IPS DF 6.9 (cell line): ENCODE results near the gene HEYL.

Experiments used
- DNase-seq: peaks from one replicate; pipeline ENCODE4 v3.0.0-alpha.2; 2013; ENCODE audit warnings: low read depth, low spot score
- H3K27ac ChIP-seq: one replicate; pipeline ENCODE4 v1.5.1; 2013; ENCODE audit warnings: low read length, control low read depth
- H3K27me3 ChIP-seq: 2 replicates; pipeline ENCODE4 v1.6.1; 2013; ENCODE audit warnings: mild to moderate bottlenecking, low read length; ENCODE audit not compliant: control insufficient read depth, insufficient read depth
- H3K36me3 ChIP-seq: 2 replicates; pipeline ENCODE4 v1.6.1; 2013; ENCODE audit warnings: low read length; ENCODE audit not compliant: control insufficient read depth, insufficient read depth
- H3K4me1 ChIP-seq: 2 replicates; pipeline ENCODE4 v1.6.1; 2013; ENCODE audit warnings: low read length; ENCODE audit not compliant: control insufficient read depth, insufficient read depth
- H3K4me3 ChIP-seq: 2 replicates; pipeline ENCODE4 v1.5.1; 2013; ENCODE audit warnings: mild to moderate bottlenecking, low read length
- H3K9me3 ChIP-seq: 2 replicates; pipeline ENCODE4 v1.6.1; 2013; ENCODE audit warnings: low read length, inconsistent platforms; ENCODE audit not compliant: control insufficient read depth, insufficient read depth
- WGBS: extraction: QIAGEN DNeasy Blood & Tissue Kit; methylation state at CpG from one replicate; pipeline ENCODE4 v1.1.7; 2013; ENCODE audit warnings: mixed read lengths, missing lambda C conversion rate; ENCODE audit not compliant: insufficient read length, insufficient coverage; 5-methylcytosine and 5-hydroxymethylcytosine counted together

HEYL gene

GRCh38 chr1:39639305-39640130 is at the start of gene HEYL:
Gene HEYL, minus strand, starts transcription at chr1:39639643. Its CDS starts 18 bp downstream, at chr1:39639625.
- no CpG with 5 or more reads among the region's 88 CpGs for WGBS
- Histone ChIP-seq H3K9me3 (no peaks in the 10 kb centered on the region), H3K36me3 (no peaks in the 10 kb centered on the region), H3K4me1 (0 out of 2 replicates have a peak, but pooled peaks cover 1% of the 10 kb centered on the region), H3K27me3 (peaks cover 13% of the 10 kb centered on the region), H3K4me3 (peak within 1 kb of the TSS; percentile 62; the same call in 1 of the 2 replicates), H3K27ac (no peak within 1 kb of the TSS)
- no peak for DNase-seq

GRCh38 chr1:39689214-39689613 is 49.8 kb upstream of the HEYL start:
- DNase-seq, result no peak
- H3K27me3 ChIP-seq, result peaks cover 83% of the 10 kb centered on the region

GRCh38 chr1:39688706-39689105 is 49.3 kb upstream of the HEYL start:
- Histone ChIP-seq H3K27me3 (peaks cover 84% of the 10 kb centered on the region), H3K27ac (no peak overlapping the region)
- WGBS, result no CpG with 5 or more reads among the region's 3 CpGs

More at GRCh38 chr1:39689214-39689613, 49.8 kb upstream of the HEYL start:
- no peaks in the 10 kb centered on the region for H3K9me3 ChIP-seq
- H3K36me3 ChIP-seq, result no peaks in the 10 kb centered on the region
- no peak overlapping the region for H3K27ac ChIP-seq
- peaks cover 2% of the 10 kb centered on the region; the same call in 1 of the 2 replicates for H3K4me1 ChIP-seq
- no CpG with 5 or more reads among the region's 2 CpGs for WGBS
- no peak overlapping the region for H3K4me3 ChIP-seq

GRCh38 chr1:39687243-39687642 is 47.8 kb upstream of the HEYL start:
- no peak overlapping the region for H3K27ac ChIP-seq
- no CpG with 5 or more reads among the region's 2 CpGs for WGBS
- peaks cover 84% of the 10 kb centered on the region for H3K27me3 ChIP-seq
- no peak for DNase-seq
- H3K4me1 ChIP-seq, result peaks cover 2% of the 10 kb centered on the region; the same call in 1 of the 2 replicates
- H3K9me3 ChIP-seq, result no peaks in the 10 kb centered on the region
- no peak overlapping the region for H3K4me3 ChIP-seq
- H3K36me3 ChIP-seq, result no peaks in the 10 kb centered on the region

More at GRCh38 chr1:39688706-39689105, 49.3 kb upstream of the HEYL start:
- no peak for DNase-seq
- Histone ChIP-seq H3K36me3 (no peaks in the 10 kb centered on the region), H3K9me3 (no peaks in the 10 kb centered on the region), H3K4me1 (peaks cover 2% of the 10 kb centered on the region; the same call in 1 of the 2 replicates), H3K4me3 (no peak overlapping the region)

- Histone ChIP-seq H3K27ac (no peak overlapping the region), H3K4me1 (no peaks in the 10 kb centered on the region), H3K36me3 (no peaks in the 10 kb centered on the region), H3K9me3 (no peaks in the 10 kb centered on the region), H3K4me3 (no peak overlapping the region), H3K27me3 (peaks cover 86% of the 10 kb centered on the region)
- no CpG with 5 or more reads among the region's 3 CpGs for WGBS
- DNase-seq, result no peak
Measured at GRCh38 chr1:39685071-39685470, 45.6 kb upstream of the HEYL start.

GRCh38 chr1:39684313-39684664 is 44.8 kb upstream of the HEYL start:
- Histone ChIP-seq H3K27ac (no peak overlapping the region), H3K4me1 (no peaks in the 10 kb centered on the region), H3K9me3 (no peaks in the 10 kb centered on the region), H3K36me3 (no peaks in the 10 kb centered on the region), H3K4me3 (no peak overlapping the region), H3K27me3 (peaks cover 84% of the 10 kb centered on the region)
- no peak for DNase-seq
- no CpG with 5 or more reads among the region's 13 CpGs for WGBS

- H3K27me3 ChIP-seq, result peaks cover 78% of the 10 kb centered on the region
- H3K4me3 ChIP-seq, result no peak overlapping the region
Measured at GRCh38 chr1:39683591-39684312, 44.3 kb upstream of the HEYL start.

GRCh38 chr1:39681999-39682398 is 42.6 kb upstream of the HEYL start:
- Histone ChIP-seq H3K9me3 (no peaks in the 10 kb centered on the region), H3K36me3 (no peaks in the 10 kb centered on the region), H3K27ac (no peak overlapping the region), H3K4me1 (no peaks in the 10 kb centered on the region), H3K27me3 (peaks cover 73% of the 10 kb centered on the region), H3K4me3 (no peak overlapping the region)
- no CpG with 5 or more reads among the region's 1 CpG for WGBS
- DNase-seq, result no peak

More at GRCh38 chr1:39683591-39684312, 44.3 kb upstream of the HEYL start:
- Histone ChIP-seq H3K27ac (no peak overlapping the region), H3K9me3 (no peaks in the 10 kb centered on the region), H3K4me1 (no peaks in the 10 kb centered on the region), H3K36me3 (no peaks in the 10 kb centered on the region)
- DNase-seq, result no peak
- WGBS, result no CpG with 5 or more reads among the region's 62 CpGs

- Histone ChIP-seq H3K4me3 (no peak overlapping the region), H3K27ac (no peak overlapping the region), H3K4me1 (no peaks in the 10 kb centered on the region), H3K36me3 (no peaks in the 10 kb centered on the region), H3K9me3 (no peaks in the 10 kb centered on the region), H3K27me3 (peaks cover 70% of the 10 kb centered on the region)
- no CpG with 5 or more reads among the region's 3 CpGs for WGBS
- DNase-seq, result no peak
Measured at GRCh38 chr1:39681294-39681693, 41.9 kb upstream of the HEYL start.

- no peak overlapping the region for H3K27ac ChIP-seq
- H3K27me3 ChIP-seq, result peaks cover 69% of the 10 kb centered on the region
- H3K36me3 ChIP-seq, result no peaks in the 10 kb centered on the region
- no peak overlapping the region for H3K4me3 ChIP-seq
- no CpG with 5 or more reads among the region's 4 CpGs for WGBS
- no peaks in the 10 kb centered on the region for H3K9me3 ChIP-seq
- no peaks in the 10 kb centered on the region for H3K4me1 ChIP-seq
- no peak for DNase-seq
Measured at GRCh38 chr1:39680751-39681150, 41.3 kb upstream of the HEYL start.
